Epithelial cell of proximal tubule (primary cell): ENCODE measurements around the gene FARP2. TPM values are rescaled to one million over a fixed set of nuclear protein-coding genes. Genes with fewer than 3 reads are reported as not detected.
"Not testable (repeated sequence)": the region's sequence is repeated elsewhere in the genome, so short reads cannot be mapped to it uniquely, and the experiment has no call there.

Experiments
- DNase-seq: peaks from one replicate; pipeline ENCODE4 v3.0.0-alpha.2; 2011; ENCODE audit warnings: low read depth
- H3K4me3 ChIP-seq: 2 replicates; pipeline ENCODE4 v1.5.1; 2011; ENCODE audit warnings: low read depth, mild to moderate bottlenecking, low read length
- CTCF ChIP-seq: conservative IDR thresholded peaks from 2 replicates; pipeline ENCODE4 v1.5.1; 2012; ENCODE audit warnings: low read depth, mild to moderate bottlenecking, low read length
- total RNA-seq: library from RNA; depleted of rRNA; stranded (reverse); fragments of >200 nt; gene quantifications from 2 replicates; pipeline ENCODE4 v1.2.3, GENCODE V29; 2015

FARP2 gene
- total RNA-seq, 1 donor from 2014 or later = 34.2 TPM

DNA sequence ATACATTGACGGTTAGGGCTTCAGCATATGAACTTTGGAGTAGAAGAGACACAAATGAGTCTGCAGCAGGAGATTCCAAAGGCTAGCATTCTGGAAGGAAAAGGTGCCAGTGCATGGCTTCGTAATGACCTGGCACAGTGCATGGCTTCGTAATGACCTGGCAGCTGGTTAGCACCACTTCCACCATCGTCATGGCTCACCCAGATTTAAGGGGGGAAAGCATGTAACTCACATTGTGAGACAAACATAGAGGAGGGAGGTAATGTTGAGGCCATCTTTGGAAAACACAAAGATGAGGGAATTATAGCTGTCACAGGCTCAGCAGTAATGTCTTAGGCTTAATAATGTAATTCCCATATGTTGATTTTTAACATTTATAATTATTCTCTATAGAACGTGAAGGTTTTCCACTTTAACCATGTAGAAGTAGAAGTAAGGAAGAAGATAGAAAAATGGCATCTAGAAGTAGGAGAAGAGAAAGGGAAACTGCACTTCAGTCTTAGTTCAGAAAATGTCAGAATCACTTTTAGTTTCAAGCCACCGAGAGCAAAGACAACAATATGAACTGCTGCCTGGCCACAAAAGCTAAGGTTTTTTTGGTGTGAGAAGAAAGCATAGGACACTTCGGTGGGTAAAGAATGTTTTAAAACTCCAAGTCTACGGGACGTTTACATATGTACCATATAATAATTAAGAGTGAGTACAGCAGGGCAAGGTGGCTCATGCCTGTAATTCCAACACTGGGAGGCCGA is 159.1 kb downstream of the FARP2 start:
- no peak for DNase-seq
- TF ChIP-seq CTCF = no peak
- H3K4me3 ChIP-seq = no peak overlapping the region

GRCh38 chr2:241516520-241516965 is 160.5 kb downstream of the FARP2 start:
- no peak for TF ChIP-seq CTCF
- H3K4me3 ChIP-seq = no peak overlapping the region
- DNase-seq = no peak

DNA sequence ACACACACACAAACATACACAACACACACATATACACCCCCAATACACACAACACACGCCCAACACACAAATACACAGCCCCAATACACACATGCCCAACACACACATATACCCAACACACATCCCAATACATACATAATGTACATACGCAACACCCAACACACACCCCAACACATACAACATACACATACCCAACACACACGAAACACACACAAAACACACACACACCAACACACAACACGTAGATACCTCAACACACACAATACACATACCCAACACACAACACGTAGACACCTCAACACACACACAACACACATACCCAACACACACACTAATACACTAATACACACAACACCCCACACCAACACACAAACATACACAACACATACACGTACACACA is 161.2 kb downstream of the FARP2 start:
- no peak for DNase-seq
- H3K4me3 ChIP-seq = no peak overlapping the region
- no peak for TF ChIP-seq CTCF

GRCh38 chr2:241519669-241520068 is 163.6 kb downstream of the FARP2 start:
- no peak for TF ChIP-seq CTCF
- no peak for DNase-seq
- no peak overlapping the region for H3K4me3 ChIP-seq

DNA sequence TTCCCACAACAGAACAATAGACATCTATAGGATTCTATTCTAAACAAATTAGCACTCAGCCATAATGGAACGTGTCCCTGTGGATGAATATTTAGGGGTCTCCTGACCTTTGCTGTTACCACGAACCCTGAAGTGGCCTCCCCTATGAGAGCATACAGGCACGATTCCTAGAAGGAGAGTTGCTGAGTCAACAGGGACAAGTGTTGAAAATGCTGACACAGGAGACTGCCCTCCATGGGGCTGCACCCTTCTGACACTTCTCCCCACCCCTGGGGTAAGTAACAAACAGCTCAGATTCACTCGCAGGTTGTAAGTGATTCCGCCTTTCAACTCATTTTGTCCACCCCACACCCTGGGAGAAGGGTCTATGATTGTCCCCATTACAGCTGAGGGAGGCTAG is 166.4 kb downstream of the FARP2 start:
- H3K4me3 ChIP-seq = no peak overlapping the region
- no peak for TF ChIP-seq CTCF
- no peak for DNase-seq

- DNase-seq, H3K4me3 ChIP-seq: not testable (repeated sequence)
Observed at GRCh38 chr2:241525818-241526780, 170.0 kb downstream of the FARP2 start.

GRCh38 chr2:241530571-241530970 is 174.5 kb downstream of the FARP2 start:
- TF ChIP-seq CTCF = no peak
- DNase-seq = no peak
- no peak overlapping the region for H3K4me3 ChIP-seq
